HepG2 (cell line): ENCODE measurements around the gene TNS4. TPM values are rescaled to one million over a fixed set of nuclear protein-coding genes. Genes with fewer than 3 reads are reported as not detected.

Experiments
- KAT8 ChIP-seq: IDR thresholded peaks from 2 replicates; pipeline ENCODE4 v1.6.1; 2016; ENCODE audit warnings: missing genetic modification reagents, missing compliant biosample characterization
- KDM4B ChIP-seq: sonication (generic); formaldehyde crosslinking; IDR thresholded peaks from 2 replicates; pipeline ENCODE4 v1.4.0; 2020; ENCODE audit warnings: missing genetic modification reagents
- MXI1 ChIP-seq: IDR thresholded peaks from 3 replicates; pipeline ENCODE4 v1.6.1; 2012; ENCODE audit warnings: low read depth, low read length, inconsistent platforms, borderline replicate concordance
- REL ChIP-seq: sonication (generic); formaldehyde crosslinking; conservative IDR thresholded peaks from 2 replicates; pipeline ENCODE4 v1.8.0; 2022; ENCODE audit warnings: mild to moderate bottlenecking, missing genetic modification reagents, moderate library complexity
- ZNF12 ChIP-seq: sonication (generic); formaldehyde crosslinking; IDR thresholded peaks from 2 replicates; pipeline ENCODE4 v1.5.0; 2020; ENCODE audit warnings: missing genetic modification reagents
- ZNF33A ChIP-seq: sonication (generic); formaldehyde crosslinking; IDR thresholded peaks from 2 replicates; pipeline ENCODE4 v1.5.1; 2020; ENCODE audit warnings: missing genetic modification reagents, mild to moderate bottlenecking, moderate library complexity, borderline replicate concordance
- polyA plus RNA-seq, 8 experiments: library from polyadenylated mRNA; depleted of rRNA in 3 of 8; stranded (reverse) in 7 of 8; unstranded in 1 of 8; fragments of >200 nt; fragmentation: Illumina TruSeq in 4 of 8; extraction: Trizol in 4 of 8; gene quantifications; 2 replicates each; pipeline versions ENCODE4 v1.2.1 to v1.2.3, GENCODE V29; 2011 to 2016; ENCODE audit warnings: low read depth in 4 of 8, missing spikeins in 1 of 8, mixed read lengths in 1 of 8; ENCODE audit not compliant: insufficient read depth in 1 of 8
- total RNA-seq, 5 experiments: library from RNA; depleted of rRNA; stranded (reverse); fragments of >200 nt; fragmentation: Illumina TruSeq; extraction: Trizol; gene quantifications; 2 replicates each; pipeline ENCODE4 v1.2.3, GENCODE V29; 2016; ENCODE audit warnings: low read depth in 1 of 5
- TF ChIP-seq, protein P1 (sequence below), 2 experiments: sonication (generic) in 1 of 2; formaldehyde crosslinking in 1 of 2; IDR thresholded peaks; 2 replicates each; pipeline versions ENCODE4 v1.5.1 to v1.6.1; 2011 to 2020; ENCODE audit warnings: borderline replicate concordance in 1 of 2, low read depth in 1 of 2, low read length in 1 of 2, mild to moderate bottlenecking in 1 of 2, missing genetic modification reagents in 1 of 2, moderate library complexity in 1 of 2
- TF ChIP-seq, protein P2 (sequence below): sonication (generic); formaldehyde crosslinking; IDR thresholded peaks from 2 replicates; pipeline ENCODE4 v1.8.0; 2022; ENCODE audit warnings: mild to moderate bottlenecking, missing genetic modification reagents, borderline replicate concordance
- TF ChIP-seq, protein P3 (sequence below): sonication (generic); formaldehyde crosslinking; conservative IDR thresholded peaks from 2 replicates; pipeline ENCODE4 v1.4.0; 2020; ENCODE audit warnings: missing genetic modification reagents
- TF ChIP-seq, protein P4 (sequence below): sonication (generic); formaldehyde crosslinking; IDR thresholded peaks from 2 replicates; pipeline ENCODE4 v1.4.0; 2020; ENCODE audit warnings: missing genetic modification reagents
- TF ChIP-seq, protein P5 (sequence below): sonication (generic); formaldehyde crosslinking; IDR thresholded peaks from 2 replicates; pipeline ENCODE4 v1.4.0; 2020; ENCODE audit warnings: missing genetic modification reagents
- TF ChIP-seq, protein P6 (sequence below): sonication (generic); formaldehyde crosslinking; IDR thresholded peaks from 2 replicates; pipeline ENCODE4 v1.4.0; 2020; ENCODE audit warnings: missing genetic modification reagents
- TF ChIP-seq, protein P7 (sequence below): sonication (generic); formaldehyde crosslinking; IDR thresholded peaks from 2 replicates; pipeline ENCODE4 v1.4.0; 2020; ENCODE audit warnings: mild to moderate bottlenecking, missing genetic modification reagents

TNS4 gene
- total and polyA plus RNA-seq, 2 of the 13 experiments (the other 11 are each of a cell fraction or from before 2014, with no cell fraction given): 0.58 to 2.1 TPM

DNA sequence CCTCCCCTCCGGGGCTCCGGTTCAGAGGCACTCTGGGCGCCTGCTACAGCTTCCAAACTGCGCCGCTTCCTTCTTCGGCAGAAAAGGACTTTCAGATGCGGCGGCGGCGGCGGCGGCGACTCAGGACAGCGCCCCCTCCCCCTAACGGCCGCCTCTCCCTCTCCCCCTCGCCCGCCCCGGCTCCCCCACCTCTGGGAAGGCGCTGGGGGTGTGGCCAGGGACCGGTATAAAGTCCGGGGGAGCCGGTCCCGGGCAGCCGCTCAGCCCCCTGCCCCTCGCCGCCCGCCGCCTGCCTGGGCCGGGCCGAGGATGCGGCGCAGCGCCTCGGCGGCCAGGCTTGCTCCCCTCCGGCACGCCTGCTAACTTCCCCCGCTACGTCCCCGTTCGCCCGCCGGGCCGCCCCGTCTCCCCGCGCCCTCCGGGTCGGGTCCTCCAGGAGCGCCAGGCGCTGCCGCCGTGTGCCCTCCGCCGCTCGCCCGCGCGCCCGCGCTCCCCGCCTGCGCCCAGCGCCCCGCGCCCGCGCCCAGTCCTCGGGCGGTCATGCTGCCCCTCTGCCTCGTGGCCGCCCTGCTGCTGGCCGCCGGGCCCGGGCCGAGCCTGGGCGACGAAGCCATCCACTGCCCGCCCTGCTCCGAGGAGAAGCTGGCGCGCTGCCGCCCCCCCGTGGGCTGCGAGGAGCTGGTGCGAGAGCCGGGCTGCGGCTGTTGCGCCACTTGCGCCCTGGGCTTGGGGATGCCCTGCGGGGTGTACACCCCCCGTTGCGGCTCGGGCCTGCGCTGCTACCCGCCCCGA, 58.0 kb downstream of the TNS4 start, which contains the start of gene IGFBP4 (continued):
- TF ChIP-seq, protein P1, sequence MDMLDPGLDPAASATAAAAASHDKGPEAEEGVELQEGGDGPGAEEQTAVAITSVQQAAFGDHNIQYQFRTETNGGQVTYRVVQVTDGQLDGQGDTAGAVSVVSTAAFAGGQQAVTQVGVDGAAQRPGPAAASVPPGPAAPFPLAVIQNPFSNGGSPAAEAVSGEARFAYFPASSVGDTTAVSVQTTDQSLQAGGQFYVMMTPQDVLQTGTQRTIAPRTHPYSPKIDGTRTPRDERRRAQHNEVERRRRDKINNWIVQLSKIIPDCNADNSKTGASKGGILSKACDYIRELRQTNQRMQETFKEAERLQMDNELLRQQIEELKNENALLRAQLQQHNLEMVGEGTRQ (IDR thresholded peaks at IDR 0.05; ENCODE audit: low read depth, low read length): no peak
- TF ChIP-seq, protein P1 (CRISPR knock-in tag; IDR thresholded peaks at IDR 0.05; ENCODE audit: borderline replicate concordance): no peak
- TF ChIP-seq, protein P2, sequence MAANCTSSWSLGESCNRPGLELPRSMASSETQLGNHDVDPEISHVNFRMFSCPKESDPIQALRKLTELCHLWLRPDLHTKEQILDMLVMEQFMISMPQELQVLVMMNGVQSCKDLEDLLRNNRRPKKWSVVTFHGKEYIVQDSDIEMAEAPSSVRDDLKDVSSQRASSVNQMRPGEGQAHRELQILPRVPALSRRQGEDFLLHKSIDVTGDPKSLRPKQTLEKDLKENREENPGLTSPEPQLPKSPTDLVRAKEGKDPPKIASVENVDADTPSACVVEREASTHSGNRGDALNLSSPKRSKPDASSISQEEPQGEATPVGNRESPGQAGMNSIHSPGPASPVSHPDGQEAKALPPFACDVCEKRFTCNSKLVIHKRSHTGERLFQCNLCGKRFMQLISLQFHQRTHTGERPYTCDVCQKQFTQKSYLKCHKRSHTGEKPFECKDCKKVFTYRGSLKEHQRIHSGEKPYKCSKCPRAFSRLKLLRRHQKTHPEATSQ (CRISPR knock-in tag): no peak
- 0 out of 2 replicates have a peak, but pooled peaks have one; percentile 54 for TF ChIP-seq KDM4B
- no peak for TF ChIP-seq ZNF33A
- TF ChIP-seq, protein P3, sequence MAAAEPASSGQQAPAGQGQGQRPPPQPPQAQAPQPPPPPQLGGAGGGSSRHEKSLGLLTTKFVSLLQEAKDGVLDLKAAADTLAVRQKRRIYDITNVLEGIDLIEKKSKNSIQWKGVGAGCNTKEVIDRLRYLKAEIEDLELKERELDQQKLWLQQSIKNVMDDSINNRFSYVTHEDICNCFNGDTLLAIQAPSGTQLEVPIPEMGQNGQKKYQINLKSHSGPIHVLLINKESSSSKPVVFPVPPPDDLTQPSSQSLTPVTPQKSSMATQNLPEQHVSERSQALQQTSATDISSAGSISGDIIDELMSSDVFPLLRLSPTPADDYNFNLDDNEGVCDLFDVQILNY (CRISPR knock-in tag): peak; percentile 48; the same call in 1 of the 2 replicates
- TF ChIP-seq, protein P4, sequence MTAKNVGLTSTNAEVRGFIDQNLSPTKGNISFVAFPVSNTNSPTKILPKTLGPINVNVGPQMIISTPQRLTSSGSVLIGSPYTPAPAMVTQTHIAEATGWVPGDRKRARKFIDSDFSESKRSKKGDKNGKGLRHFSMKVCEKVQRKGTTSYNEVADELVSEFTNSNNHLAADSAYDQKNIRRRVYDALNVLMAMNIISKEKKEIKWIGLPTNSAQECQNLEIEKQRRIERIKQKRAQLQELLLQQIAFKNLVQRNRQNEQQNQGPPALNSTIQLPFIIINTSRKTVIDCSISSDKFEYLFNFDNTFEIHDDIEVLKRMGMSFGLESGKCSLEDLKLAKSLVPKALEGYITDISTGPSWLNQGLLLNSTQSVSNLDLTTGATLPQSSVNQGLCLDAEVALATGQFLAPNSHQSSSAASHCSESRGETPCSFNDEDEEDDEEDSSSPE: peak; percentile 81
- TF ChIP-seq, protein P5, sequence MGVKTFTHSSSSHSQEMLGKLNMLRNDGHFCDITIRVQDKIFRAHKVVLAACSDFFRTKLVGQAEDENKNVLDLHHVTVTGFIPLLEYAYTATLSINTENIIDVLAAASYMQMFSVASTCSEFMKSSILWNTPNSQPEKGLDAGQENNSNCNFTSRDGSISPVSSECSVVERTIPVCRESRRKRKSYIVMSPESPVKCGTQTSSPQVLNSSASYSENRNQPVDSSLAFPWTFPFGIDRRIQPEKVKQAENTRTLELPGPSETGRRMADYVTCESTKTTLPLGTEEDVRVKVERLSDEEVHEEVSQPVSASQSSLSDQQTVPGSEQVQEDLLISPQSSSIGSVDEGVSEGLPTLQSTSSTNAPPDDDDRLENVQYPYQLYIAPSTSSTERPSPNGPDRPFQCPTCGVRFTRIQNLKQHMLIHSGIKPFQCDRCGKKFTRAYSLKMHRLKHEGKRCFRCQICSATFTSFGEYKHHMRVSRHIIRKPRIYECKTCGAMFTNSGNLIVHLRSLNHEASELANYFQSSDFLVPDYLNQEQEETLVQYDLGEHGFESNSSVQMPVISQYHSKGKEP (CRISPR knock-in tag): no peak; the same call in 1 of the 2 replicates
- TF ChIP-seq REL (CRISPR knock-in tag): peak; percentile 95
- TF ChIP-seq, protein P6, sequence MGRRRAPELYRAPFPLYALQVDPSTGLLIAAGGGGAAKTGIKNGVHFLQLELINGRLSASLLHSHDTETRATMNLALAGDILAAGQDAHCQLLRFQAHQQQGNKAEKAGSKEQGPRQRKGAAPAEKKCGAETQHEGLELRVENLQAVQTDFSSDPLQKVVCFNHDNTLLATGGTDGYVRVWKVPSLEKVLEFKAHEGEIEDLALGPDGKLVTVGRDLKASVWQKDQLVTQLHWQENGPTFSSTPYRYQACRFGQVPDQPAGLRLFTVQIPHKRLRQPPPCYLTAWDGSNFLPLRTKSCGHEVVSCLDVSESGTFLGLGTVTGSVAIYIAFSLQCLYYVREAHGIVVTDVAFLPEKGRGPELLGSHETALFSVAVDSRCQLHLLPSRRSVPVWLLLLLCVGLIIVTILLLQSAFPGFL (CRISPR knock-in tag): no peak
- TF ChIP-seq, protein P7, sequence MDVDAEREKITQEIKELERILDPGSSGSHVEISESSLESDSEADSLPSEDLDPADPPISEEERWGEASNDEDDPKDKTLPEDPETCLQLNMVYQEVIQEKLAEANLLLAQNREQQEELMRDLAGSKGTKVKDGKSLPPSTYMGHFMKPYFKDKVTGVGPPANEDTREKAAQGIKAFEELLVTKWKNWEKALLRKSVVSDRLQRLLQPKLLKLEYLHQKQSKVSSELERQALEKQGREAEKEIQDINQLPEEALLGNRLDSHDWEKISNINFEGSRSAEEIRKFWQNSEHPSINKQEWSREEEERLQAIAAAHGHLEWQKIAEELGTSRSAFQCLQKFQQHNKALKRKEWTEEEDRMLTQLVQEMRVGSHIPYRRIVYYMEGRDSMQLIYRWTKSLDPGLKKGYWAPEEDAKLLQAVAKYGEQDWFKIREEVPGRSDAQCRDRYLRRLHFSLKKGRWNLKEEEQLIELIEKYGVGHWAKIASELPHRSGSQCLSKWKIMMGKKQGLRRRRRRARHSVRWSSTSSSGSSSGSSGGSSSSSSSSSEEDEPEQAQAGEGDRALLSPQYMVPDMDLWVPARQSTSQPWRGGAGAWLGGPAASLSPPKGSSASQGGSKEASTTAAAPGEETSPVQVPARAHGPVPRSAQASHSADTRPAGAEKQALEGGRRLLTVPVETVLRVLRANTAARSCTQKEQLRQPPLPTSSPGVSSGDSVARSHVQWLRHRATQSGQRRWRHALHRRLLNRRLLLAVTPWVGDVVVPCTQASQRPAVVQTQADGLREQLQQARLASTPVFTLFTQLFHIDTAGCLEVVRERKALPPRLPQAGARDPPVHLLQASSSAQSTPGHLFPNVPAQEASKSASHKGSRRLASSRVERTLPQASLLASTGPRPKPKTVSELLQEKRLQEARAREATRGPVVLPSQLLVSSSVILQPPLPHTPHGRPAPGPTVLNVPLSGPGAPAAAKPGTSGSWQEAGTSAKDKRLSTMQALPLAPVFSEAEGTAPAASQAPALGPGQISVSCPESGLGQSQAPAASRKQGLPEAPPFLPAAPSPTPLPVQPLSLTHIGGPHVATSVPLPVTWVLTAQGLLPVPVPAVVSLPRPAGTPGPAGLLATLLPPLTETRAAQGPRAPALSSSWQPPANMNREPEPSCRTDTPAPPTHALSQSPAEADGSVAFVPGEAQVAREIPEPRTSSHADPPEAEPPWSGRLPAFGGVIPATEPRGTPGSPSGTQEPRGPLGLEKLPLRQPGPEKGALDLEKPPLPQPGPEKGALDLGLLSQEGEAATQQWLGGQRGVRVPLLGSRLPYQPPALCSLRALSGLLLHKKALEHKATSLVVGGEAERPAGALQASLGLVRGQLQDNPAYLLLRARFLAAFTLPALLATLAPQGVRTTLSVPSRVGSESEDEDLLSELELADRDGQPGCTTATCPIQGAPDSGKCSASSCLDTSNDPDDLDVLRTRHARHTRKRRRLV (CRISPR knock-in tag): no peak
- peak; percentile 41; the same call in 1 of the 2 replicates for TF ChIP-seq KAT8 (CRISPR knock-in tag)
- TF ChIP-seq ZNF12 (CRISPR knock-in tag): peak; percentile 79
- peak; percentile 42; the same call in 1 of the 3 replicates for TF ChIP-seq MXI1
